Muscle layer of colon (tissue), 2 donors: ENCODE data around the gene LSAMP.

Experiments used
- H3K27ac ChIP-seq: one replicate; pipeline ENCODE4 v1.7.0; 2013; ENCODE audit warnings: low read depth, mild to moderate bottlenecking, low read length, moderate library complexity
- H3K27me3 ChIP-seq, 2 donors: one replicate each; pipeline ENCODE4 v1.7.0; 2013; ENCODE audit warnings: low read length in 2 of 2, mild to moderate bottlenecking in 2 of 2; ENCODE audit not compliant: insufficient read depth in 2 of 2, control insufficient read depth in 1 of 2
- H3K36me3 ChIP-seq: one replicate; pipeline ENCODE4 v1.7.0; 2013; ENCODE audit warnings: mild to moderate bottlenecking, low read length; ENCODE audit not compliant: insufficient read depth
- H3K4me1 ChIP-seq: one replicate; pipeline ENCODE4 v1.7.0; 2013; ENCODE audit warnings: mild to moderate bottlenecking, low read length; ENCODE audit not compliant: insufficient read depth
- H3K4me3 ChIP-seq, 2 donors: one replicate each; pipeline ENCODE4 v1.7.0; 2013; ENCODE audit warnings: low read length in 2 of 2, low read depth in 1 of 2, mild to moderate bottlenecking in 1 of 2, moderate library complexity in 1 of 2
- H3K9ac ChIP-seq: one replicate; pipeline ENCODE4 v1.7.0; 2013; ENCODE audit warnings: low read length
- H3K9me3 ChIP-seq: one replicate; pipeline ENCODE4 v1.7.0; 2013; ENCODE audit warnings: mild to moderate bottlenecking, low read length
- donor health status: abdominal sarcoma.
- donor health status: Adenocarcinoma of cecum.

LSAMP gene

GRCh38 chr3:115977866-115978265, 467.4 kb downstream of the LSAMP start:
- H3K27me3 ChIP-seq: no peaks in the 10 kb centered on the region
- no peak overlapping the region for H3K9ac ChIP-seq
- H3K4me3 ChIP-seq: no peak overlapping the region
- H3K4me1 ChIP-seq: no peaks in the 10 kb centered on the region
- H3K27ac ChIP-seq: no peak overlapping the region
- H3K9me3 ChIP-seq: no peaks in the 10 kb centered on the region
- no peaks in the 10 kb centered on the region for H3K36me3 ChIP-seq

GRCh38 chr3:115975796-115976195, 469.5 kb downstream of the LSAMP start:
- H3K9ac ChIP-seq: no peak overlapping the region
- H3K4me3 ChIP-seq: no peak overlapping the region
- H3K27me3 ChIP-seq: no peaks in the 10 kb centered on the region
- H3K9me3 ChIP-seq: no peaks in the 10 kb centered on the region
- no peak overlapping the region for H3K27ac ChIP-seq
- H3K4me1 ChIP-seq: no peaks in the 10 kb centered on the region
- no peaks in the 10 kb centered on the region for H3K36me3 ChIP-seq

GRCh38 chr3:115975353-115975752, 469.9 kb downstream of the LSAMP start:
- Histone ChIP-seq H3K27me3 (no peaks in the 10 kb centered on the region), H3K4me1 (no peaks in the 10 kb centered on the region), H3K36me3 (no peaks in the 10 kb centered on the region), H3K27ac (no peak overlapping the region), H3K9ac (no peak overlapping the region), H3K4me3 (no peak overlapping the region), H3K9me3 (no peaks in the 10 kb centered on the region)

DNA sequence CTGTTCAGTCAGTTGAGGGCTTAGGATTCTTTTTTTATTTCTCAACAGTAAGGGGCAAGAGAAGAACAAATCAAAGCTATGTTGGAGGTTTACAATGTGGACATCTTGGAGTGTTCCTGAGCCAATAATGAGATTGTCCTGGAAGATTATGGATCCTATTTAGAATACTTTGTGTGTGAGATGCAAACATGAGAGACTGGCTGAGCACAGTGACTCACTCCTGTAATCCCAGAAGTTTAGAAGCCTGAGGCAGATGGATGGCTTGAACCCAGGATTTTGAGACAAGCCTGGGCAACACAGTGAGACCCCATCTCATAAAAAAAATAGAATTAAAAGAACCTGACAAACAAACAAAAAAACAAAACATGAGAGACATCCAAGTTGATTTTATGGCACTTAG, 470.3 kb downstream of the LSAMP start:
- H3K4me1 ChIP-seq: no peaks in the 10 kb centered on the region
- H3K27ac ChIP-seq: no peak overlapping the region
- H3K27me3 ChIP-seq: no peaks in the 10 kb centered on the region
- no peaks in the 10 kb centered on the region for H3K9me3 ChIP-seq
- H3K9ac ChIP-seq: no peak overlapping the region
- no peaks in the 10 kb centered on the region for H3K36me3 ChIP-seq
- no peak overlapping the region for H3K4me3 ChIP-seq

GRCh38 chr3:115968871-115969270, 476.4 kb downstream of the LSAMP start:
- no peak overlapping the region for H3K27ac ChIP-seq
- no peak overlapping the region for H3K9ac ChIP-seq
- H3K4me3 ChIP-seq: no peak overlapping the region
- no peaks in the 10 kb centered on the region for H3K27me3 ChIP-seq
- no peaks in the 10 kb centered on the region for H3K9me3 ChIP-seq
- no peaks in the 10 kb centered on the region for H3K4me1 ChIP-seq
- H3K36me3 ChIP-seq: no peaks in the 10 kb centered on the region

- Histone ChIP-seq H3K4me3 (no peak overlapping the region), H3K36me3 (no peaks in the 10 kb centered on the region), H3K27me3 (no peaks in the 10 kb centered on the region), H3K4me1 (no peaks in the 10 kb centered on the region), H3K9me3 (no peaks in the 10 kb centered on the region), H3K9ac (no peak overlapping the region), H3K27ac (no peak overlapping the region)
These were observed 483.9 kb downstream of the LSAMP start for GRCh38 chr3:115961380-115961779.

GRCh38 chr3:115960799-115961198, 484.5 kb downstream of the LSAMP start:
- Histone ChIP-seq H3K4me1 (no peaks in the 10 kb centered on the region), H3K27me3 (no peaks in the 10 kb centered on the region), H3K27ac (no peak overlapping the region), H3K36me3 (no peaks in the 10 kb centered on the region), H3K9me3 (no peaks in the 10 kb centered on the region), H3K4me3 (no peak overlapping the region), H3K9ac (no peak overlapping the region)

GRCh38 chr3:115958526-115958925, 486.8 kb downstream of the LSAMP start:
- Histone ChIP-seq H3K4me3 (no peak overlapping the region), H3K27ac (no peak overlapping the region), H3K27me3 (no peaks in the 10 kb centered on the region), H3K4me1 (no peaks in the 10 kb centered on the region), H3K9ac (no peak overlapping the region), H3K36me3 (no peaks in the 10 kb centered on the region), H3K9me3 (no peaks in the 10 kb centered on the region)

DNA sequence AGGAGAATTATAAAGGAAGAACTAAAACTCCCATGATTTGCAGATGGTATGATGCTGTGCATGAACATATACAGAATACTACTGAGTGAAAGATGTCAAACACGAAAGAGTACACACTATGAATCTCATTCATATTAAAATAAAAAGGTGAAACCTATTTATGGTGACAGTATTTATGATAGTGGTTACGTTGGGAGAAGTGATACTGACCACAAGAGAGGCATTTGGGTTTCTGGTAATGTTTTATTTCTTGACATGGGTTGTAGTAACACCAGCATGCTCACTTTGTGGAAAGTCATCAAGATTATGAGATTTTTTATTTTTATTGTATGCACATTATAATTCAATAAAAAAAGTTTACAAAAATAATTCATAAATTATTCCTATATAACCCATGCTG, 498.0 kb downstream of the LSAMP start:
- no peak overlapping the region for H3K4me3 ChIP-seq
- H3K36me3 ChIP-seq: no peaks in the 10 kb centered on the region
- H3K9ac ChIP-seq: no peak overlapping the region
- H3K9me3 ChIP-seq: no peaks in the 10 kb centered on the region
- no peak overlapping the region for H3K27ac ChIP-seq
- no peaks in the 10 kb centered on the region for H3K4me1 ChIP-seq
- H3K27me3 ChIP-seq: no peaks in the 10 kb centered on the region

DNA sequence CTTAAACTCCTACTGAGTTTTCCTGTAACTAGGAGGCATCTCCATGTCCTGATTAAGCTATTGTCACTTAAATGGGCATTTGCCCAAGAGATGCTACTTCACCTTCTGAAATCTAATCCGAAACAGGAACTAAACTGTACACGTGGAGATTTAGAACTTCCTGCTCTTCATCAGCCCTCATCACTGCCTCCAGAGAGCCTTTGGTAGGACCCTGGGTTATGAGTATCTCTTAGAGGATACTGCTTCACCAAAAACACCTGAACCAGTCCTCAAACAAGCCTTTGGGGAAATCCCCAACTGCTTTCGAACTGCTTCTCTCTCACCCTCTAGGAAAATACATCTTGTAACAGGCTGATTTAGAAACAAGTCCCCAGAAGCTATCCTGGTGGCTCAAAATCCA, 501.7 kb downstream of the LSAMP start:
- Histone ChIP-seq H3K9ac (no peak overlapping the region), H3K4me3 (no peak overlapping the region), H3K36me3 (no peaks in the 10 kb centered on the region), H3K27ac (no peak overlapping the region), H3K4me1 (no peaks in the 10 kb centered on the region), H3K27me3 (no peaks in the 10 kb centered on the region), H3K9me3 (no peaks in the 10 kb centered on the region)

DNA sequence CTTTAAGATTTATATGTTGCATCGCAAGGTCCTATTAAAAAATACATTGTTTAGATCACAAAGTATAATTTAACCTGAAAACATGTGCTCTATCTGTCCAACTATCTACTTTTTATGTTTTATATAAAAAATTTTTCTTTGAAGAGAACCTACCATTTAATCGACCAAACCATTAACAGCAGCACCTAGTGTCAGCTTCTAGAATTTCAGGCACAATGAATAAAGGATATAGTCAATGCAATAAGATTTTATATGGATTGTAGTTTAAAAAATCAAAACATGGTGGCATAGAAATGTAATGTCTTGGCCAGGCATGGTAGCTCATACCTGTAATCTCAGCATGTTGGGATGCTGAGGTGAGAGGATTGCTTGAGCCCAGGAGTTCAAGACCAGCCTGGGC, 508.2 kb downstream of the LSAMP start:
- H3K4me1 ChIP-seq: no peaks in the 10 kb centered on the region
- no peak overlapping the region for H3K9ac ChIP-seq
- H3K27me3 ChIP-seq: no peaks in the 10 kb centered on the region
- H3K36me3 ChIP-seq: no peaks in the 10 kb centered on the region
- H3K27ac ChIP-seq: no peak overlapping the region
- H3K9me3 ChIP-seq: no peaks in the 10 kb centered on the region
- H3K4me3 ChIP-seq: no peak overlapping the region

GRCh38 chr3:115932807-115933206, 512.5 kb downstream of the LSAMP start:
- no peaks in the 10 kb centered on the region for H3K27me3 ChIP-seq
- H3K36me3 ChIP-seq: no peaks in the 10 kb centered on the region
- no peaks in the 10 kb centered on the region for H3K4me1 ChIP-seq
- no peak overlapping the region for H3K9ac ChIP-seq
- H3K9me3 ChIP-seq: no peaks in the 10 kb centered on the region
- no peak overlapping the region for H3K4me3 ChIP-seq
- no peak overlapping the region for H3K27ac ChIP-seq
